Stimulated activated CD4-positive, alpha-beta T cell treated with anti-CD3 and anti-CD28 coated beads, Interleukin-4, amount 100 ng/mL, for 1 hour (primary cell): ENCODE data around the gene SRGAP2.
"Not testable (repeated sequence)": the region's sequence is repeated elsewhere in the genome, so short reads cannot be mapped to it uniquely, and the experiment has no call there.

ENCODE experiments used
- DNase-seq: peaks from one replicate; pipeline ENCODE4 v3.0.0-alpha.2; 2020

Gene SRGAP2

DNA sequence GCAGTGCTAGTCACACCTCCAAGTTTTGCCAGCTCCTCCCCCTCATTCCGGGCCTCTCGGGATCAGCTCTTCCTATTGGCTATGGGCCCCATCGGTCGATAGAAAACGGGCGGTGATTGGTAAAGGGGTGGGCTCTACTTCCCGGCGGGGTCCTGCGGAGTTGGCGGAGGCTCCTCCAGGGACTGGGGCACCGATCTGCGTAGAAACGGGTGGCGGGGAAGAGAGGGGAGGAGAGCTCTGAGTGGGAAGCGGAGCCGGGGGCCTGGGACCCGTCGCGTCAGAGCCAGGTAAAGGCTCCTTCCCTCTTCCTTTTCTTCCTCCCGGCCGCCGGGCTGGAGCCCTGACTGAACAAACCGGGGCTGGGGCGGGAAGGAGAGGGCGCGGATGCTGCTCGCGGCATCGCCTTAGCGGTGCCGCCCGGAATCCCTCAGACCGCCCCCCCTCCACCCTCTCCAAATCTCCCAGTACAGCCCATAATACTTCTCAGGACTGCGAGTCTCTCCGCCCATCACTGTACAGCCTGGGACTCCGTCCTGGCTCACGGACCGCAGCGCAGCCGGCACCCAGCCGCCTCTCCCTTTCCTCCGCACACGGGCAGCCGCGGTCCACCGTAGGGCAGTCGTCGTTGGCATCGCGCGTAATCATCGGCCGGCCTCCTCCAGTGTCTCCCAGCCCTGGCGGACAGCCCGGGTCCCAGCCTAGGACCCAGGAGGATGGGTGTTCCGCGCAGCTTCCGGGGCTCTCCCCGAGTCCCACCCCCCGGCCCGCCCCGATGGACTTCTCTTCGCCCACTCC is at the start of gene SRGAP2:
SRGAP2 (plus strand) TSS at position 178 of the 795 bp plus-strand sequence. CDS start 2,430 bp downstream, outside the sequence.
- peak; percentile 34 for DNase-seq

DNA sequence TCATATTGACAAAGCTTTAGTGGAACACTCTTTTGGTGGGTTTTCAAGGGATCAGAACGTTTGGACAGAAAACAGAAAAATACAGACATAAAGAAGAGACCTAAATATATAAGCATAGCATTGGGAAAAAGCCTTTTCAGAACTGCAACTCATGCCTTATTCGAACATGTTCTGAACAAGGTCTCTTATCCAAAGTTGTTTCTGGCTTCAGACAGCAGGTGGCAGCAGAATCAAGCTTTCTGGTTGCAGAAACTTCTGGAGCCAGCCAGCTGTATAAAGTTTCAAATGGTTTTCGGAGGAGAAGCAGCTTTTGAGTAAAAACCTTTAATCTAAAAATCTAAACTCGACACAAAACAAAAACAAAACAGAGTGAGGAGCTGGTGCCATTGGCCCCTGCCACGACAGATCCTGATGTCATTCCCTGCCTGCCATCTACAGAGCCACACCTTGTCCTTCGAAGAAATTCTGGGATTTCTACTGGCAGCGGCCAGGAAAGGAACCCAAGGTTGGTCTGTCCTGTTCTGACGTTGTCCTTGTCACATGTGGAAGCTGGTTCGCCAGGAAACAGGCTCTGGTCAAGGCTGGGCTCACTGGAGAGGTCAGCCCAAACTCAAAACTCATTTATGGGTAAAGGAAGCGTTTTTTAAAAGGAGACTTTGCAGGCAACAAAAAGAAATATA is 35.9 kb upstream of the SRGAP2 start:
- not testable (repeated sequence) for DNase-seq

DNA sequence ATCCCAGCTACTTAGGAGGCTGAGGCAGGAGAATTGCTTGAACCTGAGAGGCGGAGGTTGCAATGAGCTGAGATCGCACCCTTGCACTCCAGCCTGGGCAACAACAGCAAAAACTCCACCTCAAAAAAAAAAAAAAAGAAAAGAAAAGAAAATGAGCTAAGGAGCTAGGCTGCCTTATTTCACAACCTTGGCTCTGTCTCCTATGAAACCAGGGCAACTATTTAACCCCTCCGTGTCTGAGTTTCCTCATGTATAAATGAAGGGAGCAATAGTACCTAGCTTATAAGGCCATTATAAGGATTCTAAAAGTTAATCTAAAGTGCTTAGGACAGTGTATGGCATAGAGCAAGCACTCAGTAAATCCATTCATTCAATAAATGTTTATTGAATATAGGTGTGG is 33.5 kb upstream of the SRGAP2 start:
- not testable (repeated sequence) for DNase-seq

DNA sequence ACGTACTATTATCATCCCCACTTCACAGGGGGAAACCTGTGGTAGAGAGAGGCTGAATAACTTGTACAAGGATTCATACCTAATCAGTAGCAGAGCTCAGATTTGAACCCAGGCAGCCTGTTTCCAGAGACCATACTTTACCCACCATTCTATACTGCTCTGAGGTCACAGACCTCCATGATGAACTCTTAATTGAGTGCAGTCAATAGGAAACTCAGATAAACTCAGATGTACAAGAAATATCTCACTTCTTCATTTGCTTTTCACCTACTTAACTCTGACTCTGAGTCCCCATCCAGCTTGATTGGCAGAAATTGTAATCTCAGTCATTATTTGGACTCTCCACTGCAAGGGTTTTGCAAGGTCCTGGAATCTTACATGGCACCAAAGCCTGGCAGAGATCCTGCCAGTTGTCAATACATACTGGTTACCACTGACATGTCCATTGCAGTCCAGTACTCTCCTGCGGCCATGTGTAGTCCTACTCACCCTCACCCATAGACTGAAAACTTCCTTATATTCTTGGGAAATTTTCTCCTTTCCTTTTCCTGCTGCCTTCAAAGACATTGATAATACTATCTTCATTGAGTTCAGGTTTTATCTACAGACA is 30.1 kb upstream of the SRGAP2 start:
- not testable (repeated sequence) for DNase-seq

- not testable (repeated sequence) for DNase-seq
Observed at GRCh38 chr1:206174182-206174868, 29.0 kb upstream of the SRGAP2 start.

DNA sequence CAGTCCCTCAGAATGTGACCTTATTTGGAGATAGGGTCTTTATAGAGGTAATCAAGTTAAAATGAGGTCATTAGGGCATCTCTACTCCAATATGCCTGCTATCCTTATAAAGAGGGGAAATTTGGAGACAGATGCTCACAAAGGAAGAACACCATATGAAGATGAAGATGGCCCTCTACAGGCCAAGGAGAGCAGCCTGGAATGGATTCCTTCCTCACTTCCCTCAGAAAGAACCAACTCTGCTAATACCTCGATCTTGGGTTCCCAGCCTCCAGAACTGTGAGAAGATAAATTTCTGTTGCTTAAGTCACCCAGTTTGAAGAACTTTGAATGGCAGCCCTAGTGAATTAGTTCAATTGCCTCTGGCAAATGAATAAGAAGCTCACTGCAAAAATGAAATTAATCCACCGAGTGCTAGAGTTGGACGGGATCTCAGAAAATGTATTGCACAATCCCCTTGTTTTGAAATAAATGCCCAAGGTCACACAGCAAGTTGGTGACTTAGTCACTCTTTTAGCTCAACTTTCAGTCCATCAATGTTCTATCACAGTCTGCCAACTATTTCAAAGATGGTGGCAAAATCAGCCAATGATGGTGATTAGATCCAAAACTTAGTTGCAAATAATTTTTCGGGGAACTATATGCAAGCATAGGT is 27.8 kb upstream of the SRGAP2 start:
- DNase-seq, result not testable (repeated sequence)

- DNase-seq, result not testable (repeated sequence)
Observed at GRCh38 chr1:206176114-206176502, 27.2 kb upstream of the SRGAP2 start.

- DNase-seq, result not testable (repeated sequence)
Observed at GRCh38 chr1:206178061-206178989, 25.0 kb upstream of the SRGAP2 start.

DNA sequence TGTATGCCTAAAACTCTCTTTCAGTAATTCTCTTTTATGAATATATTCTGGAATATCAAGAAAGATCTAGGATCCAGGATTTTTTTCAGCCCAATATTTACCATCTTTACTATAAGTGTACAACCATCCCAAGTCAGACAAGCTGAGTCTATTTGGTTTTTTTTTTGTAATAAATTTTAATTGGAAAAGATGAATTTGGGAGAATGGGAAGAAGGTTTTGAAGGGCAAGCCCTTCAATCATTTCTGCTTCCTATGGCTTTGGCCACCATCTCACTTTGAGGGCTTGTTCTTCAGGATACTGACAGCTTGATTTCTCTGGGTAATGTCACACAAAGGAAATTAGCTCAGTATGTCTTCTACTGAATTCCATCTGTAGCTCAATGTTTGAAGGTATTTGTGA is 23.7 kb upstream of the SRGAP2 start:
- DNase-seq, result not testable (repeated sequence)

DNA sequence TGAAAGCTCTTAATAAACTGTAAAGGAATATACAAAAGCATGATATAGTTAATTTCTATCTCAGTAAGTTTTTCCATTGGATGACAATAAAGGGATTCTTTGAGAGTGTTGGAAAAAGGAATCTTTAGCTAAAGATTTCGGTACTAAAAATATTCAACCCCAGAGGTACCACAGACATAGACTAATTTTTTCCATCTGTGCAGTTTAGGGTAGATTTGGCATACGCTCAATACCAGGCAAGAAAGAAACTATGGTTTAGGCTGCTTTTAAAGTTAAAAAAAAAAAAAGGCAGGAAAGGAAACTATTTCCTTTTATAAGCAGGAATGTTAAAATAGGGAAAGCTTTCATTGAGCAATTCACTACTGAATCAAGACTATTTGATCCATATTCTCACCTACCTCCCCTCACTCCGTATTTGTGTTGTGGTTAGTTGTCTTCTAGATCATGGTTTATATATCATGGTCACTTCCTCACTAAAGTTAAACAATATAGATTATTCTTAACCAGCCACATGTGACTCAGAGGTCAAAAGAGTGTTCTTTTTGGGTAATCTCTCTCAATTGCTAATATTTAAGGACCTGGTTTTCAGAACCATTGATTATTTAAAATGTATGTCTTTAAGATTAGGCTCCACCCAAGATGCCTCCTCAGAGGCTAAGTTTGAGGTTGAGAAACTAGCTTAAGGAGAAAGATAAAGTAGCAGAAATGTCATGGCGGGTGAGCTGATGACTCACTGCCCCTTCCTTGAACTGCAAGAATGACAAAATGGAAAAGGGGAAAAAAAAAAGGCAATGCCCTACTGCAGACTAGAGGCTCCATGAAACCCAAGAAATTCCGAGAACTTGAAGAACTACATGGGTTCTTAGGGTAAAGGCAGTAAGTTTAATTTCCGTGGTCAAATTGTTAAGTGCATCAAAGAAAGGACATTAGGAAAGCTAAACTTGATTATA is 20.7 kb upstream of the SRGAP2 start:
- DNase-seq, result not testable (repeated sequence)

GRCh38 chr1:206183788-206184187 is 19.6 kb upstream of the SRGAP2 start:
- DNase-seq, result not testable (repeated sequence)

- not testable (repeated sequence) for DNase-seq
Observed at GRCh38 chr1:206185778-206186177, 17.6 kb upstream of the SRGAP2 start.

GRCh38 chr1:206186826-206187225 is 16.5 kb upstream of the SRGAP2 start:
- DNase-seq, result not testable (repeated sequence)

DNA sequence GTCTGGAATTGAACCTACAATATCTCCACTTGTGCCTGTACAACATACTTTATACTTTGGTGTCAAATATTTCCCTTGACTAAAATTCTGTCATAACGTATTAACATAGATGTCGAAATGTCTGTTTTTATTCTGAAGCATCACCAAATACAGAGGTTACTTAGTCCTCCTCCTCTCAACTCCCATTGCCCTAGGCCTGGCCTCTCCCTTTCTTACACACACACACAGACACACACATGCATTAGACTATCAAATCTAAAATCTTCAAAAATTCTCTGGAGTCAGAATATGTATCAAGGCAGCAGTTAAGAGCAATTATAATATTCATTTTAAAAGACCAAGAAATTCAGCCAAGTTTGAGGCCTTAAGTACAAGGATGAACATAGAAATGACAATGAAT is 8.2 kb upstream of the SRGAP2 start:
- DNase-seq, result not testable (repeated sequence)

DNA sequence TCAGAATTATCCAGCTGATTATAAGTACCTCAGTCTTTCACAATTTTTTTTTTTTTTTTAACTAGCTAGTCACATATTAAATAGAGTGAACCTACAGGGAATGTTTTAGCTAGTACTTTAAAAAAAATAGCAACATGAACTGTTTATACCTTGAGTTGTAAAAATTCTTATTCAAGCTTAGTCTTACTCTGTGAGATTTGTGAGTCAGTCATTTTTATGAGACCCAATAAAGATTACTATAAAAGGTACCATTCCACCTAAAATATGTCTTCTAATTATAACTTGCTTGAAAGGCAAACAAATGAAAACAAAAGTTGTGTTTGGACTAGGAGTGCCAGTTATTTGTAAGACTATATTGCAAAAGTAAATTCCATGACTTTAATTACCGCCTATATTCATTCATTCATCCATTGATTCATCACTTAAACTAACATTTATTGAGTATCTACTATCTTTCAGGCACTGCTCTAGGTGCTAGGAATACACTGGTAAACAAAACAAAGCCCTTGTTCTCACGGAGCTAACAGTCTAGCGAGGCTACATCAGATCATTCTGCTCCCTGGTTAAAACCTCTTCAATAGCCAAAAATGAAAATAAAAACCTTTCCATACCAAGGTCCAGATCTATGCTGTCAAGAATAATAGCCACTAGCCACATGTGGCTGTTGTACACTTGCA is 6.5 kb upstream of the SRGAP2 start:
- DNase-seq, result not testable (repeated sequence)

DNA sequence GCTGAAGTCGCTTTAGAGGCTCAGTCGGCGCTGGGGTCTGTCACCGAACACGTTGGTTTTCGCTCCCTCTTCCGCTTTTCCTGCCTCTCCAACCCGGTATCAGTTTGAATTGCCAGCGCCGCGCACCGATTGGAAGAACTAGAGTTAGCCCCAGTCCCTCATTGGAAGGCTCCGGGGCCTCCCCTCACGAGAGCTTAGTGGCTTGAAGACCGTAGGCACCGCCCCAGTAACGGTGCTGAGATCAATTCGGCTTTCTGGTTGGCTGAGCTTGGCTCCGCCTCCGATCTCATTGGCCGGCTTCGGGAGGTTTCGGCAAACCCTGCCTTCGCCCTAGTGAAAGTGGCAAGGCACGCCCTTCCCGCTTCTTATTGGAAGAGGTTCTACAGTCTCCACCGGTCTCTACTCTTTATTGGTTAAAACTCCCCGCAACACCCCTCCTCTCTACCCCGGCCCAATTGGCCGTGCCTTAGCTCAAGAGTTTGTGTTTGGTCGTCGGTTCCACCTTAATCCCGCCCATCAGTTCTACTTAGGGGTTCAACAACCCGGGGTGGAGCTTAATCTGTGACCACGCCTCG is 465 bp upstream of the SRGAP2 start, which contains the start of gene FAM72A:
FAM72A (minus strand) TSS at position 51 of the 575 bp plus-strand sequence. CDS start 814 bp downstream, outside the sequence.
- DNase-seq, result peak; percentile 92

DNA sequence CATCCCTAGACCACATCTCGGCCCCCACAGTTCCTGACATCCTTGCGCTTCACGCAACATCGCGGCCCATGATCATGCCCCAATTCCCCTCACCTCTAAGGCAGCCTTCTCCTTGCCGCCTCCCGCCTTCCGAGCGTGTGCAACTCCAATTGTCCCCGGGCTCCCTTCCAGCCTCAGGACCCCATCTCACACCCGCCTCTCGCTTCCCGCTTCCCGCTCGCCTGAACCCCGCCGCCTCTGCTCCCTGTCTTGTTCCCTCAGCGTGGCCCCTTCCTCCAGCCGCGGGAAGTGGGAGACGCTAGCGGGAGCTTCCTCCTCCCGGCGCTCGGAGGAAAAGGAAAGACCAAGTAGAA is 794 bp downstream of the SRGAP2 start:
- not testable (repeated sequence) for DNase-seq

GRCh38 chr1:206204871-206205270 is 1.5 kb downstream of the SRGAP2 start:
- DNase-seq, result peak; percentile 2

DNA sequence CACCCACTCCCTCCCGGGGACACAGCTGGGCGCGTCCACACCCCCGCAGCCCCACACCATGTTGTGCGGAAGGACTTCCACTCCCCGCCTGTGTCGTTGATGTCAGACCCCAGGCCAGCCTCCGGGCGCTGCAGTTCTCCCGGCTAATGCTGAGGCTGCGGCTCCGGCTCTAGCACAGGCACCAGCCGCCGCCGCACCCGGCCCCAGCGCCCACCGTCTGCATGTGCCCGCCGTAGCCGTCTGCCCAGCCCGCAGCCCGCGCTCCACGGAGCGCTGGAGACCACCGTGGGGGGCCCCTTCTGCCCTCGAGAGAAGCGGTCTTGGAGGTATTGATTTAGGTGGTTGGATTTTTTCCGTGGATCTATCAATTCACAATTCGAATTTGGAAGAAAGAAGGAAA is 2.2 kb downstream of the SRGAP2 start:
- peak; percentile 16 for DNase-seq
